Activated CD8-positive, alpha-beta T cell treated with anti-CD3 and anti-CD28 coated beads for 36 hours (primary cell): ENCODE data around the gene OAS3. TPM values are rescaled to one million over a fixed set of nuclear protein-coding genes. Genes with fewer than 3 reads are reported as not detected.
"Not testable (repeated sequence)": the region's sequence is repeated elsewhere in the genome, so short reads cannot be mapped to it uniquely, and the experiment has no call there.

Source experiments
- ATAC-seq: fragments of 200-7000 bp; cut with Tn5 transposase; one replicate; pipeline ENCODE4 v1.10.0; 2021; ENCODE audit warnings: mild to moderate bottlenecking, moderate library complexity
- CTCF ChIA-PET: fragments of 350-600 bp; sonication (Branson Sonifier 250); formaldehyde crosslinking; loops from one replicate; lab custom pipeline; 2021; ENCODE audit warnings: antibody characterized with exemption; lab: Charles Lee
- POLR2A ChIA-PET: fragments of 350-600 bp; sonication (Branson Sonifier 250); formaldehyde crosslinking; loops from one replicate; lab custom pipeline; 2021; ENCODE audit warnings: antibody characterized with exemption; lab: Charles Lee
- DNase-seq: peaks from one replicate; pipeline ENCODE4 v3.0.0-alpha.2; 2020
- H3K27ac Mint-ChIP-seq: one replicate; pipeline ENCODE4 v1.8.0; 2021; ENCODE audit warnings: mild to moderate bottlenecking, mixed read lengths
- H3K27me3 Mint-ChIP-seq: one replicate; pipeline ENCODE4 v1.8.0; 2021; ENCODE audit warnings: mixed read lengths
- H3K36me3 Mint-ChIP-seq: one replicate; pipeline ENCODE4 v1.8.0; 2021; ENCODE audit warnings: low read depth, mixed read lengths
- H3K4me1 Mint-ChIP-seq: one replicate; pipeline ENCODE4 v1.8.0; 2021; ENCODE audit warnings: low read depth, mixed read lengths
- H3K4me3 Mint-ChIP-seq: one replicate; pipeline ENCODE4 v1.8.0; 2021; ENCODE audit warnings: mild to moderate bottlenecking, moderate library complexity, mixed read lengths
- H3K9me3 Mint-ChIP-seq: one replicate; pipeline ENCODE4 v1.8.0; 2021; ENCODE audit warnings: mixed read lengths
- intact Hi-C: fragments of 100-400 bp; cut with micrococcal nuclease; formaldehyde crosslinking; loops from one replicate; pipeline ENCODE4 v1.10.0; 2022
- total RNA-seq, 2 experiments: library from RNA; stranded (reverse); gene quantifications; one replicate each; pipeline ENCODE4 v1.2.3, GENCODE V29; 2021
- TF ChIP-seq, protein P1 (sequence below): fragments of 200-600 bp; IDR thresholded peaks from one replicate; pipeline ENCODE4 v1.8.0; 2022; ENCODE audit warnings: antibody characterized with exemption, mild to moderate bottlenecking

OAS3 gene
- total RNA-seq, 2 experiments from 2014 or later = 21.4 to 22.2 TPM

DNA sequence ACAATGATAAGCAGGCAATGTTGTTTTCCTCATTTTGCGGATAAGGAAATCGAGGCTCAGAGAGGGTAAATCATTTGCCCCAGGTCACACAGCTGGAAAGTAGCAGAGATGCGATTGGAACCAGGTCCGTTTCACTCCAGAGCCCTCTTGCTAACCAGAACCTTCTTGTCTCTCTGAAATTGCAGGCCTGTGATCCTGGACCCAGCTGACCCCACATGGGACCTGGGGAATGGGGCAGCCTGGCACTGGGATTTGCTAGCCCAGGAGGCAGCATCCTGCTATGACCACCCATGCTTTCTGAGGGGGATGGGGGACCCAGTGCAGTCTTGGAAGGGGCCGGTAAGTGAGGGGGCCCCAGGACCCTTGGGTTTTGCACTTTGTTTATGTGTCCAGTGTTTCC, 9.5 kb downstream of the OAS3 start:
- peaks cover 28% of the 10 kb centered on the region for H3K36me3 Mint-ChIP-seq

DNA sequence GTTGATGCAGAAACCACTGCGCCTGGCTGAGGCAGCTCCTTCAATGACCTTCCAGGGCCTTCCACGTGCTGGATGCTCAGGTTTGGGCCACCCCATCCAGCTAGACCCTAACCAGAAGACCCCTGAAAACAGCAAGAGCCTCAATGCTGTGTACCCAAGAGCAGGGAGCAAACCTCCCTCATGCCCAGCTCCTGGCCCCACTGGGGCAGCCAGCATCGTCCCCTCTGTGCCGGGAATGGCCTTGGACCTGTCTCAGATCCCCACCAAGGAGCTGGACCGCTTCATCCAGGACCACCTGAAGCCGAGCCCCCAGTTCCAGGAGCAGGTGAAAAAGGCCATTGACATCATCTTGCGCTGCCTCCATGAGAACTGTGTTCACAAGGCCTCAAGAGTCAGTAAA, 10.5 kb downstream of the OAS3 start:
- CTCF ChIA-PET = interaction anchor here (1.4 to 2.0 kb wide), 2 partner anchors 9 to 42 kb away, joined by 3 to 4 read pairs; partner anchors contain the start of gene OAS1
- Mint-ChIP-seq H3K4me3 (no peak overlapping the region), H3K9me3 (peaks cover 7% of the 10 kb centered on the region), H3K27ac (no peak overlapping the region), H3K27me3 (no peaks in the 10 kb centered on the region), H3K4me1 (no peaks in the 10 kb centered on the region), H3K36me3 (peaks cover 31% of the 10 kb centered on the region)
- intact Hi-C loops = no loop called here
- POLR2A ChIA-PET = no interaction called here
- TF ChIP-seq, protein P1, sequence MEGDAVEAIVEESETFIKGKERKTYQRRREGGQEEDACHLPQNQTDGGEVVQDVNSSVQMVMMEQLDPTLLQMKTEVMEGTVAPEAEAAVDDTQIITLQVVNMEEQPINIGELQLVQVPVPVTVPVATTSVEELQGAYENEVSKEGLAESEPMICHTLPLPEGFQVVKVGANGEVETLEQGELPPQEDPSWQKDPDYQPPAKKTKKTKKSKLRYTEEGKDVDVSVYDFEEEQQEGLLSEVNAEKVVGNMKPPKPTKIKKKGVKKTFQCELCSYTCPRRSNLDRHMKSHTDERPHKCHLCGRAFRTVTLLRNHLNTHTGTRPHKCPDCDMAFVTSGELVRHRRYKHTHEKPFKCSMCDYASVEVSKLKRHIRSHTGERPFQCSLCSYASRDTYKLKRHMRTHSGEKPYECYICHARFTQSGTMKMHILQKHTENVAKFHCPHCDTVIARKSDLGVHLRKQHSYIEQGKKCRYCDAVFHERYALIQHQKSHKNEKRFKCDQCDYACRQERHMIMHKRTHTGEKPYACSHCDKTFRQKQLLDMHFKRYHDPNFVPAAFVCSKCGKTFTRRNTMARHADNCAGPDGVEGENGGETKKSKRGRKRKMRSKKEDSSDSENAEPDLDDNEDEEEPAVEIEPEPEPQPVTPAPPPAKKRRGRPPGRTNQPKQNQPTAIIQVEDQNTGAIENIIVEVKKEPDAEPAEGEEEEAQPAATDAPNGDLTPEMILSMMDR = no peak
- no peak for ATAC-seq
- DNase-seq = no peak

More for the DNA sequence above, 9.5 kb downstream of the OAS3 start:
- H3K4me3 Mint-ChIP-seq = no peak overlapping the region
- peaks cover 4% of the 10 kb centered on the region for H3K9me3 Mint-ChIP-seq
- no peaks in the 10 kb centered on the region for H3K4me1 Mint-ChIP-seq
- TF ChIP-seq, protein P1 = no peak
- intact Hi-C loops = no loop called here
- H3K27ac Mint-ChIP-seq = no peak overlapping the region
- ATAC-seq (no peak), DNase-seq (no peak)
- POLR2A ChIA-PET = no interaction called here
- CTCF ChIA-PET = interaction anchor here (1.3 to 1.4 kb wide), 2 partner anchors 8 to 28 kb away, joined by 3 read pairs; no protein-coding TSS in a partner anchor
- H3K27me3 Mint-ChIP-seq = no peaks in the 10 kb centered on the region

DNA sequence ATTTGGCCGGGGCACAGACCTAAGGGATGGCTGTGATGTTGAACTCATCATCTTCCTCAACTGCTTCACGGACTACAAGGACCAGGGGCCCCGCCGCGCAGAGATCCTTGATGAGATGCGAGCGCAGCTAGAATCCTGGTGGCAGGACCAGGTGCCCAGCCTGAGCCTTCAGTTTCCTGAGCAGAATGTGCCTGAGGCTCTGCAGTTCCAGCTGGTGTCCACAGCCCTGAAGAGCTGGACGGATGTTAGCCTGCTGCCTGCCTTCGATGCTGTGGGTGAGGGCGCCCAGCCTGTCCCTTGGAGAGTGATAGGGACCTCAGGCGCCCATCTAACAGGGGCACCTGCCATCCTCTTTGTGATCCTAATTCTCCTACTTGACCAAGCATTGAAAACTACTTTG, 12.4 kb downstream of the OAS3 start:
- peaks cover 32% of the 10 kb centered on the region for H3K36me3 Mint-ChIP-seq
- TF ChIP-seq, protein P1 = no peak
- DNase-seq (no peak), ATAC-seq (no peak)
- H3K4me3 Mint-ChIP-seq = no peak overlapping the region
- intact Hi-C loops = no loop called here
- H3K9me3 Mint-ChIP-seq = peaks cover 7% of the 10 kb centered on the region
- POLR2A ChIA-PET = interaction anchor here (1.2 kb wide), 1 partner anchor 11 kb away, joined by 4 read pairs; no protein-coding TSS in a partner anchor
- no peak overlapping the region for H3K27ac Mint-ChIP-seq
- no peaks in the 10 kb centered on the region for H3K4me1 Mint-ChIP-seq
- CTCF ChIA-PET = interaction anchor here (0.8 to 2.6 kb wide), 4 partner anchors 19 to 81 kb away, joined by 3 to 9 read pairs (median 3); no protein-coding TSS in a partner anchor
- H3K27me3 Mint-ChIP-seq = no peaks in the 10 kb centered on the region

DNA sequence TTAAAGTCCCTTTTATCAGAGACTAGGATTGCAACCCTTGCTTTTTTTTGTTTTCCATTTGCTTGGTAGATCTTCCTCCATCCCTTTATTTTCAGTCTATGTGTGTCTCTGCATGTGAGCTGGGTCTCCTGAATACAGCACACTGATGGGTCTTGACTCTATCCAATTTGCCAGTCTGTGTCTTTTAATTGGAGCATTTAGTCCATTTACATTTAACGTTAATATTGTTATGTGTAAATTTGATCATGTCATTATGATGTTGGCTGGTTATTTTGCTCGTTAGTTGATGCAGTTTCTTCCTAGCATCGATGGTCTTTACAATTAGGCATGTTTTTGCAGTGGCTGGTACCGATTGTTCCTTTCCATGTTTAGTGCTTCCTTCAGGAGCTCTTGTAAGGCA, 18.9 kb downstream of the OAS3 start:
- CTCF ChIA-PET, H3K4me1 Mint-ChIP-seq, ATAC-seq, POLR2A ChIA-PET, H3K27me3 Mint-ChIP-seq, H3K4me3 Mint-ChIP-seq, intact Hi-C loops, DNase-seq, H3K27ac Mint-ChIP-seq: not testable (repeated sequence)
- Mint-ChIP-seq H3K36me3 (peaks cover 64% of the 10 kb centered on the region), H3K9me3 (peaks cover 14% of the 10 kb centered on the region)

DNA sequence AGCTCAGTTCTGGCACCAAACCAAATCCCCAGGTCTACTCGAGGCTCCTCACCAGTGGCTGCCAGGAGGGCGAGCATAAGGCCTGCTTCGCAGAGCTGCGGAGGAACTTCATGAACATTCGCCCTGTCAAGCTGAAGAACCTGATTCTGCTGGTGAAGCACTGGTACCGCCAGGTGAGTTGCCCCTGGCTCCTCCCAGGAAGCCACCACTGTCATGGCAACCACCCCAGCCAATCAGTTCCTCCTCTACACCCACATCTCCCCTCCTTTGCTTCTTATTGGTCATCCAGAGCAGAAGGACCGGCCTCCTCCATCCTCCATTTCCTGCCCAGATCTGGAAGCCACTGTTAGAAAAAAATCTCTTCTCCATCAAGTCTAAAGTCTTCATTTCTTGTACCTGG, 22.8 kb downstream of the OAS3 start:
- POLR2A ChIA-PET = interaction anchor here (1.1 kb wide), 1 partner anchor 10 kb away, joined by 4 read pairs; no protein-coding TSS in a partner anchor
- no peak for ATAC-seq
- Mint-ChIP-seq H3K4me1 (peaks cover 3% of the 10 kb centered on the region), H3K27me3 (no peaks in the 10 kb centered on the region), H3K4me3 (no peak overlapping the region), H3K9me3 (peaks cover 7% of the 10 kb centered on the region), H3K27ac (no peak overlapping the region), H3K36me3 (peaks cover 65% of the 10 kb centered on the region)
- DNase-seq = no peak
- intact Hi-C loops = no loop called here
- TF ChIP-seq, protein P1 = no peak
- CTCF ChIA-PET = interaction anchor here (0.9 to 2.3 kb wide), 2 partner anchors 32 to 59 kb away, joined by 3 to 7 read pairs; no protein-coding TSS in a partner anchor
